RKO (cell line): ENCODE data around the gene ADORA2B.
"Not testable (repeated sequence)": the region's sequence is repeated elsewhere in the genome, so short reads cannot be mapped to it uniquely, and the experiment has no call there.

Experiments used
- DNase-seq: peaks from one replicate; pipeline ENCODE4 v3.0.0-alpha.2; 2016; ENCODE audit warnings: low spot score

ADORA2B gene

DNA sequence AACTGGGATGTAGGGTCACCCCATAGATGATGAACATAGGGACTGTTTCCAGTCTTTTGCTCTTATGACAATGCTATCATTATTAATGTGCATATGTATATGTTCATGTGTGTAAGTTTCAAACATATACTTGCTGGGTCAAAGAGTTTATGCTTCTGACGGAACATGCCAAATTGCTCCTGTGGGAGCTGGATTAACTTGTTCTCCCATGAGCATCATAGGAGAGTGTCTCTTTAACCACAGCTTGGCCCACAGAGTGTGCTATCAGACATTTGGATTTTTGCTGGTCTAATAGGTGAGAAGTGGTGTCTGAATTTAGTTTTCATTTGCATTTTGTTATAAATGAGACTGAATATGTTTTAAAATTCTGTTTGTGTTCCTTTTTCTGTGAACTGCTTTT is 22.3 kb upstream of the ADORA2B start:
- no peak for DNase-seq

DNA sequence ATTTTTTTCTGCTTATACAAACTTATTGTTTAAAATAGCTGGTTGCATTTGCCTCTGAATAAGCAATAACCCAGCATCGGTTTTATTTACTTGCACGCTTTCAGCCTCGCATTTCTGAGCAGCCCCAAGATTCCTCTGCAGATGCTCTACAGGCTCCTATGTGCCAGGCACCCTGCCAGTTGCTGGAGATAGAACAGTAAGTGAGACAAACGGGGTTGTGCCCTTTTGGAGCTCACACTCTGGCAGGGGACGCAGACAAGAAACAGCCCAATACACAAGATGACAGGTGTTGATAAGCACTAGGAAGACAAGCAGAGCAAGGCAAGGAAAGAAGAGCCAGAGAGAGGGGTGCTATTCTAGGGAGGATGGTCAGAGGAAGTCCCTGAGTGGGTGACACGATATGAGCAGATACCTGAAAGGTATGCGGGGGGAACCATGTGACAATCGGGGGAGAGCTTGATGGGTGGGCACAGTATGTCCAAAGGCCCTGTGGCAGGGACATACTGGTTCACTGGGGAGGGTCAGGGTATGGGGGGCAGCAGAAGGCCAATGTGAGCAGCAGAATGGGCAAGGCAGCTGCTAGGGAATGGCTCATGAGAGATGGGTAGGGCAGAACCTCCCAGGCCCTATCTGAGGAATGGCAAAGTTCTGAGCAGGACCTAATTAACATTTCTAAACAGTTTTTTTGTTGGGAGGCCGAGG is 18.7 kb upstream of the ADORA2B start:
- DNase-seq, result no peak

DNA sequence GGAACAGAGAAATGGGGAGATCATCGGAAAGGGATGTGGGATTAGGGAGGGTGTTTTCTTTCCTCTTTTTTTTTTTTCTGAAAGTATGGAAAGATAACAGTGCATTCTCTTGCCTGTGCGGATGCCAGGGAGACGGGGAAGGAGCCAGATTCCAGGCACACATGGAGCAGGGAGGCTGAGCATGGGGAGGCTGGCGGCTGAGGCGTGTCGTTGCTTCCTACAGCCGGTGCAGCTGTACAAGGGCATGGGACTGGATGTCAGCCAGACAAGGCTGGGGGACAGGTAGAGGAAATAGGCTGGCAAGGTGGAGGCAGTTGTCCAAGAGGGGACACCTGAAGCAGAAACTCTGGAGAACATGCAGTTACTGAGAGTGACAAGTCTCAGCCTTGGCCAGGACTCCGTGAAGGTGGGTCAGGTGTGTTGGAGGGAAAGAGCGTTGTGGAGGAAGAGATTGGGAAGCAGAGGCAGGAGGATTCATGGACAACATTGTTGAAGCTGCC is 16.6 kb upstream of the ADORA2B start:
- DNase-seq, result no peak

DNA sequence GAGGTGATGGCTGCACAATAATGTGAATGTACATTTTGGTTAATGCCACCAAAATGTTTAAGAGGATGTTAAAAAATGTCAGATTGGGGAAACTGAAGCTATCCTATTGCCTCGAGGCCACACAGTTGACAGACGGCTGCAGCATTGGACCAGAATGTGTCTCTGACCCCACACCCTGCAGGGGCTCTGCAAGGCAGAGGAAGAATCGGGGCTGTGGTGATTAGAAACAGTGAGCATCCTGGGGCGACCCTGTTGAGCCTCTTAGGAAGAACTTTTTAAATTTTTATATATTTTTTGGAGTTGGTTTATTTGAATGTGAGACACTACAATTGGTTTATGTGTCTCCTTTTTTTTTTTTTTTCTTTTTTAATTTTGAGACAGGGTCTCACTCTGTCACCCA is 15.0 kb upstream of the ADORA2B start:
- DNase-seq, result no peak

DNA sequence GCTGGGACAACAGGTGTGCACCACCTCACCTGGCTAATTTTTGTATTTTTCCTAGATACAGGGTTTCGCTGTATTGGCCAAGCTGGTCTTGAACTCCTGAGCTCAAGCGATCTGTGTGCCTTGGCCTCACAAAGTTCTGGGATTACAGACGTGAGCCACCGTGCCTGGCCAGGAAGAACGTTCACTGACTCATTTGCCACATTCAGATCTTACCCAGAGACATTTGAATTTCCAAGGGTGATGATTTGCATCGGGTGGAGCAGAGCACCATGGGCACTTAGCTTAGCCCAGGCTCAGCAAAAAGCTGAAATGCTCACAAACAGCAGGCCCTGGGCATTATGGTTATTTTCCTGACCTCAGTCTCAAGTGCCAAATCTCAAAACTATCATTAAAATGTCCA is 14.5 kb upstream of the ADORA2B start:
- peak; percentile 25 for DNase-seq

DNA sequence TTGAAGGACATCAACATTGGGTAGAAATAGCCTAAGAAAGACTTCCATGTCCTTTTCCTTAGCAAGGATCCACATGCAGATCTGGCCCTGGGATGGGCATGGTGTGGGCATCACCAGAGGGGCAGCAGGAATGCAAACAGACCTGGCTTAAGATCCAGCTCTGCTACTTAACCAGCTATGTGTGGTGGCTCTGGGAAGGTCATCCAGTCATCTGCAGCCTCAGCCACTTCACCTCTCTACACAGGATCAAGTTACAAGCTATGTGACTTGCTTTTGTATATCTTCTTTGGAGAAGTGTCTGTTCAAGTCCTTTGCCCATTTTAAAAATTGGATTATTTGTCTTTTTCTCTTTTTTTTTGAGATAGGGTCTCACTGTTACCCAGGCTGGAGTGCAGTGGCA is 13.5 kb upstream of the ADORA2B start:
- DNase-seq, result no peak

DNA sequence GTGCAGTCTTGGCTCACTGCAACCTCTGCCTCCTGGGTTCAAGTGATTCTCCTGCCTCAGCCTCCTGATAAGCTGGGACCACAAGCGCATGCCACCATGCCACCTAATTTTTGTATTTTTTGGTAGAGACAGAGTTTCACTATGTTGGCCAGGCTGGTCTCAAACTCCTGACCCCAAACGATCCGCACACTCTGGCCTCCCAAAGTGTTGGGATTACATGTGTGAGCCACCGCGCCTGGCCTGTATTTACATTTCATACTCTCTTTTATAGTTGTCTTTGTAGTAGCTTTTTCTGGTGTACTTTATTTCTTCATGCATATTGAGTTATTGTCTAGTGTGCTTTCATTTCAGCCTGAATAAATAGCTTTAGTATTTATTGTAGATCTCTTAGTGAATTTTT is 10.1 kb upstream of the ADORA2B start:
- DNase-seq, result no peak

DNA sequence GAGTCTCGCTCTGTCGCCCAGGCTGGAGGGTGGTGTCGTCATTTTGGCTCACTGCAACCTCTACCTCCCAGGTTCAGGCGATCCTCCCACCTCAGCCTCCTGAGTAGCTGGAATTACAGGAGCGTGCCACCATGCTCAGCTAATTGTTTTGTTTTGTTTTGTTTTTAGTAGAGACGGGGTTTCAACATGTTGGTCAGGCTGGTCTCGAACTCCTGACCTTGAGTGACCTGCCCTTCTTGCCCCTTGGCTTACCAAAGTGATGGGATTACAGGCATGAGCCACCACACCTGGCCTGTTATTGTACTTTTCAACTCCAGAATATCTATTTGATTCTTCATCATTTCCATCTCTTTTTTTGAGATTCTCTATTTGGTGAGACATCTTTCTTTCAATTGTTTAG is 9.0 kb upstream of the ADORA2B start:
- DNase-seq, result no peak

DNA sequence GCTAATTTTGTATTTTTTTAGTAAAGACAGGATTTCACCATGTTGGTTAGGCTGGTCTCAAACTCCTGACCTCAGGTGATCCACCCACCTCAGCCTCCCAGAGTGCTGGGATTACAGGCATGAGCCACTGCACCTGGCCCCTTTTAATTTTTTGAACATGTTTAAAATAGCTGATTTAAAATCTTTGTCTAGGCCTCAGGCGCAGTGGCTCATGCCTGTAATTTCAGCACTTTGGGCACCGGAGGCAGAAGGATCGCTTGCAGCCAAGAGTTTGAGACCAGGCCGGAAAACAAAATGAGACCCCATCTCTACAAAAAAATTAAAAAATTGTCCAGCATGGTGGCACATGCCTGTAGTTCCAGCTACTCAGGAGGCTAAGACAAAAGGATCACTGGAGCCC is 8.4 kb upstream of the ADORA2B start:
- DNase-seq, result not testable (repeated sequence)

DNA sequence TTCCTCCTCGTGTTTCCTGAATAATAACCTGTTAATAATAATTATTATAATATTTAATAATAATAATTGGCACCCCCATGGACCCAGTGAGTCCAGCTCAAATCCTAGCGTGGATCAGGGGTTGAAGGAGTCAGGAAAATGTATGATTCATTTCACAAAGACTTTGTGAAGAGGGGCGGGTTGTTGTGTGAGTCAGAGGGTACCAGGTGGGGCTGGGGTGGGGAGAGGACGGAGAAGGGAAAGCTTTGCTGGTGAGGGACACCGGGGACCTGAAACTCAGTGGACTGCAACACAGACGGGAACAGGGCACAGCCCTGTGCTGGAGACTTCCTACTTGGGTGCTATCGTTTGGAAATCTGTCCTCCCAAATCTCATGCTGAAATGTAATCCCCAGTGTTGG is 3.1 kb upstream of the ADORA2B start:
- no peak for DNase-seq

DNA sequence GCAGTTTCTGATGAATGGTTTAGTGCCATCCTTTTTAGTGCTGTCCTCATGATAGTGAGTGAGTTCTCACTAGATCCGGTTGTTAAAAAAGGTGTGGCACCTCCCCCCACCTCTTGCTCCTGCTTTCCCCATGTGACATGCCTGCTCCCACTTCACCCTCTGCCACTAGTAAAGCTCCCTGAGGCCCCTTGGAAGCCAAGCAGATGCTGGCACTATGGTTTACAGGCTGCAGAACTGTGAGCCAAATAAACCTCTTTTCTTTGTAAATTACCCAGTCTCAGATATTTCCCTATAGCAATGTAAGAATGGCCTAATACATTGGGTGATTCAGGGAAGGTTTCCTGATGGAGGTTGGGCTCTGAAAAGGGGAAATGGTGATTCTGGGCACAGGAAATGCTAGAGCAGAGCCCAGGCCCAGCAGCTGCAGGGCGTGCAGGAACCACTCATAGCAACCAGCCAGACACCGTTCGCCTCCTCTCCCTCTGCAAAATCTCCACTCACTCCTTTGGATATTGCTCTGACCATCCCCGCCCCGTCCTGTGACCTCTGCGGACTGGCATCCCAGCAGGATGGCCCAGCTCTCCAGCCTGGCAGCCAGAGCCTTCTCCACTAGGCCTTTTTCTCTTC is 2.6 kb upstream of the ADORA2B start:
- DNase-seq, result no peak

DNA sequence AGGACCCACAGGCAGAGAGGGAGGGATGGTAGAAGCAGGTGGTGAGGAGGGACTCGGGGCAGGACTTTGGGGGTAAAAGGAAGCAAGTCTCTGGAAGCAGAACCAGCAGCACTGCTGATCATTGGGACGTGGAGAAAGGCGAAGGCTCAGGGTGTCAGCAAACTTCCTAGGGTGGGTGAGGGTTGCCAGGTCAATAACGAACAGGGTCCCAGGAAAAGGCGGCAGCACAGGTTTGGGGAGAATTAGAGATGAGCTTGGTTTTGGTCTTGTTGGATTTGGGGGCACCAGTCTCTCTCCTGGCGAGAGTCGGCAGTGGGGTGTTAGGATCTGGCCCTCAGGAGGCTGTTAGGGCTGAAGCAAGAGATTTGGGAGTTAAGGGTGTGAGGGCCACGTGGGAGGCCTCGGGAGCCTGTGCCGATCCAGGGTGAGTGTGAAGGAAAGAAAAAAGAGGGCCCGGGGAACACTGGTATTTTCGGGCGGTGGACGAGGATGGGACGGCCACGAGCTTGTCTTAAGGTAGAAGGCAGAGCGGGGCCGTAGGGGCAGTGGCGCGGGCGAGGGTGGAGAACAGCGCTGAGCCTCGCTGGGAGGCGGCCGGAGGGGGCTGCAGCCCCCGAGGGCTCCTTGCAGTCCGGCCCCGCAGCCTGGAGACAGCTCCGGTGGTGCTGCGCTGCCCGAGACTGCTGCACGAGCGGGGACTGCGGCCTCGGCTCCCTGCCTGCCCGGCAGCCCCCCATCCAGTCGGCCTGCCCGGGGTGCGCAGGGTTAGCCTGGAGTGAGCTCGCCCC is 765 bp upstream of the ADORA2B start:
- no peak for DNase-seq

DNA sequence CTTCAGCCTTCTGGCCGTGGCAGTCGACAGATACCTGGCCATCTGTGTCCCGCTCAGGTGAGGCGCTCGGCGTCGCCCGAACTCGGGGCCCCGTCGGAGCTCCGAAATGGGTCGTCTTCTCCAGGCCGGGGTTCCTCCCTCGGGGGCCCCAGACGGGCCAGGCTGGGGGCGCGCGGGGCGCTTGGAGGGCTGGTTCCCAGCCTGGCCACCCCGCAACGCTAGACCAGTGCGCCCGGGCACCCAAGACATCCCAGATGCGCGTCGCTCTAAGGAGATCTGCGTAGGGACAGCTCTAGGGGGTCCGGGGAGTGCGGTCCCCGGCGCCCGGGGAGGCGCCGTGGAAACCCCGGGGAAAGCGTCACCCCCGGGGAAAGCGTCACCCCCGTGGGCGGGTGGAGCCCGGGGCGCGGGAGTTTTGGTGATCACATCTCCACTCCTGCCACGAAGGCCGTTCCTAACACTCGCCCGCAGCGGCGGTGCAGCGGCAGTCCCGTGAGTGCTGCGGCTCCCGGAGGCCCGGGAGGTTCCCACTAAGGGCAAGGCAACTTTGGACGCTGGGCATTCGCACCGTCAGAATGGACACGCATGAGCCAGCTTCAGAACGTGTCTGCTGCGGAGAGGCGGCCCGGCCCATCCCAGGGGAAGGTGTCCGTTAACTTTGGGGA is 729 bp downstream of the ADORA2B start:
- peak; percentile 32 for DNase-seq

DNA sequence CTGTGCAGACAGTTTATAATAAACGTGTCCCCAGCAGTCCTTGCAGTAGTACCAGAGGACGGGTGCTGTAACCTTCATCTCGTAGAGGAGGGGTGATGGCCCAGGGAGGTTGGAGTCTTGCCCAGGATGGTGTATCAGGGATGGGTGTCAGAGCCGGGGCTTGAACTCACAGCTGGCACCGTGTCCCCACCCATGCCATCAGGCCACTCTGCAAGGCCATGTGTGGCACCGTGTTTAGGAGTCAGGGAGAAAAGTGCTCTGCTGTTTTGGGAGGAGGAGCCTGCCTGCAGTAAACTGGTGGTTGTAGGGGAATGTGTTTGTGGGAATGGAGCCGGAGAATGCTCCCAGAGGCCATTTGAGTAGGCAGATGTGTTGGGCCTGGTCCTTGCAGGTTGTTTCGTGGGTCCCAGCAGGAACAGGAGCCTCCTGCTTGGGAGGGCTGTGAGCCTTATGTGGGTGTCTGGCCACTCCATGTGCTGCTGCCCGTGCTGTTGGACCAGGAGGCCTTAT is 1.7 kb downstream of the ADORA2B start:
- peak; percentile 48 for DNase-seq

DNA sequence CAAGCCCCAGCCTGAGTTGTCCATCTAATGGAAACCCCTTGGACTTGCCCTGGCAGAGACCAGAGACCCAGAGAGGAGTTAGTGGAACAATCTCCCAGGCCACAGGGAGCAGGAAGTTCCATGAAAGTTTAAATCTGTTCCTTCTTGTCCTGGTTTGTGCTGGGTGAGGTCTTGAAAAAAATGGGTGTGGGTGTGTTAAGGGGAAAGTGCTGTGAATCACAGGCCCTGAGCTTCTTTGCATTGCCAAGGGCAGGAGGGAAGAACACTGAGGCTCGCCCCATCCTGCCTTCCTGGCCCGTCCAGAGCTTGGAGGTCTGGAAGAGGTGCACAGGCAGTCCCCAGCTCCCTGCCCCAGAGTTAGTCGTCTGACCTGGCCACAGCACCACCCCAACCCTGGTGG is 2.3 kb downstream of the ADORA2B start:
- peak; percentile 56 for DNase-seq

DNA sequence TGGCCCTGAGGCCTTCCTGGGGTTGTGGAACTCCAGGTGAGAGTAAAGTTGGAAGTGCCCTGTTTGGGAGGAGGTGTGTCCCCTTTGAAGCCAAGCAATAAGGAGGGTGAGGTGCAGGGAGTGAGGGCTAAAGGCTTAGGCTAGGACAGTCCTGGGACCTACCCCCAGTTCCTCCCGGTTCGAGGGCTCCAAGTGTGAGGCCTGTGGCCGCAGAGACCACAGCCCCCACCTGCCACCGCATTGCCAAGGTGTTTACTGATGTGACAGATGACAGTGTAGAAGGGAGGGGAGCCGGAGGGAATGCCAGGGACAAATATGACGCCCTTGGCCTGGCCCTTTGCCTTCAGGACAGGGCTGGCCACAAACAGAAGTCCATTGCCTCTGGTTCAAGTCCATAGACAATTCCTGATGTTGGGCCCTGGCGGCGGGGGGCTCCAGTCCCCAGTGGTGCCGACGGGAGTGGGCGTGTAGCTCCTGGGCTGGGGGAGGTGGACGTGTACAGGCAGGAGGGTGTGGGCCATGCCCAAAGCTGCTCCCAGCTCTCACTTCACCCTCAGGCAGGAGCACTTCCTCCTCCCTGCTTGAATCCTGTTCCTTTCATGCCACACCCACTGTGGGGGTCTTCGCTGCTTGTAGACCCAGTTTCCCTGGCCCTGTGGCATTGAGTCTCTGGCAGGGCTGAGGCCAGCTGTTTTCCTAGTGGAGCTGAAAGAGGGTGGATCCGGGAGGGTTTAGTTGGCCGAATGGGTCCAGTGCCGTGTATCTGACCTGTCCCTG is 3.2 kb downstream of the ADORA2B start:
- DNase-seq, result no peak

DNA sequence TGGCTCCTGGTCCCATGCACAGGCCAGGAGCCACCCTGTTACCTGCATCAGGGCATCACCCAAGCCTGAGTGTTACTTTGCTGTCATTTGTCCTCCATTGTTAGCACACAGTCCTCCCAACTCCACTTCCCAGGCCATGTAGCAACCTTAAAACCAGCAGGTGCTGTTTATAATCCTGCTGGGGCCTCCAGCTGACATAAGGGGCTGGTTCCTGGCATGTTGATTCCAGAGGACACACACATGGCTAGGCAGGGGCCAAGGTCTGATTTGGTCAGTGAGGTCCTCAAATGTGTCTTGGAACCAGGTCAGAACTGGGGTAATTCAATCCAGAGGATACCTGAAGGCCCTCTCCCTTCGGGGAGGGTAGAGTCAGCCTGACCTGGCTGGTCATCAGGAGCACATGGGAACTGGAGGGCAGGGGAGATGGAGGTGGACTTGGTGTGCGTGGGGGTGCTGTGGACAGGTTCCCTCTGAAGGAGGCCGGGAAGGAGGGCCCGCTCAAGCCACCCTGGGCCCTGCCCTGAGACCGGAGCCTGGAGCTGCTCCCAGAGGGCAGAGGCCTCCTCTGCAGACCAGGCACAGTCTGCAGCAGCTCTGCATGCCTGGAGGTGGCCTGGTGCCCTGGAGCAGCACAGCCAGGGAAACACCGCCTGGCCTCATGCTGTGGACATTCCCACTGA is 6.6 kb downstream of the ADORA2B start:
- no peak for DNase-seq

DNA sequence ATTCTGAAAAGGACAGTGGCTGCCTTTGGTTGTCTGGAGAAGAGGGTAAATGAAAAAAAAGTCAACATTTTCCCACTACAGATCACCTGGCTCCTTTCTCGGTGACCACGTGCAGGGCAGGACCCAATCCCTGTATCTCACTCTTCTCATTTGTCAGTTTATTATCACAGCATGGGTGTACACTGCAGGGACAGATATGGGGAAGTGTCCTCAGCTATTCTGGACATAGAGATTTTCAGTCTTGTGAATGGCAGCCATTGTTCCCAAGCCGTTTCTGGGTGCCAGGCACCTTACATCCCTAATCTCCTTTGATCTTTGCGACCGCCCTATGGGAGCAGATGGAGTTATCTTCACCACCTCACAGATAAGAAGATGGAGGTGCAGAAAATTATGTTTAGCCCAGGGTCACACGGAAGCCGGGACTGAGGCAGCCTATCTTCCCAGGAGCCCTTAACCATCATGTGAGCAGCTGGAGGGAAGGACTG is 7.2 kb downstream of the ADORA2B start:
- DNase-seq, result no peak

DNA sequence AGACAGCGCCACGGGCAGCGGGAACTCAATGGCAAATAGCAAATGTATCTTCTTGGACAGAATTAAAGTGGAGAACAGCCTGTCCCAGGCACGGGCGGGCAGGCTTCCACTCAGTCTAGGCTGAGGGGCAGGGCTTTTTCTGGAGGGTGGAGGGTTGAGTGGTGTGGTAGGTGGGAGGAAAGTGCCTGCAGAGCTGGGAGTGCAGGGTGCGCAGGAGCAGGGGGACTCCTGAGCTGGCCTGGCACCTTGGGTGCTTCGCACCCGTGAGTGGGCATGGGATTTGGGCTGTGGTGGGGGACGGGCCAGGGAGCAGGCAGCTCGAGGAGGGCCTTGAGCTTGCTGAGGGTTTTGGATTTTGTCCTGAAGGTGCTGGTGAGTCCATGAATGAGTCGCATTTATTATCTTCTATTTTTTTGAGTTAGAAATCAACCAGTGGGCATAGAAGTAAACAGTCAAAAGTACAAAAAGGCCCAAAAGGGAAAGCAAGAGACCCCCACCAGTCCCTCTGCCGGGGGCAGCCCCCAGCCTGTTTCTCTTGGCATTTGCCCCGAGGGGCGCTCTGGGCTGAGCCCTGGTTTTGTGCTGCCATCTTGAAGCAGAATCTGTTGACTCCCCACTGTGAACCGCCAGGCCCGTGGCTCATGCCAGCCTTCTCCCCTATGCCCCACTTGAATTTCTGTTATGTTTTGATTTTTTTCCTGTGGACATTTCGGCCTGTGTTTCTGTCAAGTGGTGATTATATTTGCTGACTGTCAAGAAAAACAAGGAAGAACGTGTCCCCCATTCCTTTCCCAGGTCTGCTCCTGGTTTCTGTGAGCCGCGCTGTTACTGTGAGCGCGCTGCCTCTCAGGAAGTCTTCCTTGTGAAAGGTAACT is 8.2 kb downstream of the ADORA2B start:
- no peak for DNase-seq

DNA sequence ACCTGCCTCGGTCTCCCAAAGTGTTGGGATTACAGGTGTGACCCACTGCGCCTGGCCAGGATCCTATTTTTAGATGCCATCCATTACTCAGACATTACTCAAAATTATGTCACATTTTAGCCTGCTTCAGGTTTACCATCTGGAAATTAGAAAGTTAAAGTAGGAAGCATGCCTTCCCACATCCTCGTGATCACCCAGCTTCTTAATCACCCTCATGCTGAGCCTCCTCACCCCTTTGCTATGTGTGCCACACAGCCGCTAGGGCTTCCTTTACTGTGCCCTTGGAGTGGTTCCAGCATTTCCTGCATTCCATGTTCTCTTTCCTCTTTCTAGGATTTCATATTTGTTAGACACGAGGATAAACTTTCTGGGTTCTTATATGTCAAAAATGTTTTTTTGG is 9.3 kb downstream of the ADORA2B start:
- DNase-seq, result peak; percentile 98
